HK-2 (cell line): ENCODE results near the gene ZCCHC3.

ENCODE experiments used
- DNase-seq: peaks from one replicate; pipeline ENCODE4 v3.0.0-alpha.2; 2018; ENCODE audit not compliant: unreplicated experiment

Gene ZCCHC3

DNA sequence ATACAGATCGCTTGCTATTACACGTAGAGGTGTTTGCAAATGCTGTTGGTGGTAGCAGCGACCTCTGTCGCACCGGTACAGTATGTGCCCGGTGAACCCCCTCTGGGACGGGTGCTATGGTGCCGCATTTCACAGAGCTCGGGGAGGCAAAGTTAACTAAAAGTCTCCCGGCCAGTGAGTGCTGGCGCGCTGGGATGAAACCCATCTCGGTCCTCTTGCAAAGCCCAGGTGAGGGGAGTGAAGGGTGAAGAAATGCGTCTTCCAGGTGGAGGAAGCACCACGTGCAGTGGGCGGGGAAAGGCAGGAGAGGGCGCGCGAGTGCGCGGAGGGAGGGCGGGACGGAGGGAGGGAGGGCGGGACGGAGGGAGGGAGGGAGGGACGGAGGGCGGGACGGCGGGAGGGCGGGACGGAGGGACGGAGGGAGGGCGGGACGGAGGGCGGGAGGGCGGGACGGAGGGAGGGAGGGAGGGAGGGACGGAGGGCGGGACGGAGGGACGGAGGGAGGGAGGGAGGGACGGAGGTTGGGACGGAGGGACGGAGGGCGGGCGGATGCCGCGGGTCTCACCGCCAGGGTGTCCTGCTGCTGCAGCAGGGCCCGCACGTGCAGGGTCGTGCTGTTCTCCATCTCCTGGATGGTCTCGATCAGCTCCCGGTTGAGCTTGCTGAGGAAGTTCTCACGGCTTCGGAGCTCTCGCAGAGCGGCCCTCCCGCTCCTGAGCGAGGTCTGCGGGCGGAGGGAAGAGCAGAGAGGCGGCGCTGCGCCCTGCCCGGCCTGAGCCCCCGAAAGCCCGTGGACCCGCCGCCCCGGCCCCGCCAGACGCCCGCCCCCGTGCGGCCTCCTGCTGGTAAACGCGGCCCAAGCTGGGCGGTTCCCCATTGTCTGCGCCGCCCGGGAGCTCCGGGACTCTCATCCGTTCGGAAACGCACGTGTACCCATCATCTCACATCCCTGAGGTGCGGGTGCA is 18.5 kb upstream of the ZCCHC3 start:
- no peak for DNase-seq

- no peak for DNase-seq
Measured at GRCh38 chr20:284172-284571, 13.2 kb upstream of the ZCCHC3 start.

DNA sequence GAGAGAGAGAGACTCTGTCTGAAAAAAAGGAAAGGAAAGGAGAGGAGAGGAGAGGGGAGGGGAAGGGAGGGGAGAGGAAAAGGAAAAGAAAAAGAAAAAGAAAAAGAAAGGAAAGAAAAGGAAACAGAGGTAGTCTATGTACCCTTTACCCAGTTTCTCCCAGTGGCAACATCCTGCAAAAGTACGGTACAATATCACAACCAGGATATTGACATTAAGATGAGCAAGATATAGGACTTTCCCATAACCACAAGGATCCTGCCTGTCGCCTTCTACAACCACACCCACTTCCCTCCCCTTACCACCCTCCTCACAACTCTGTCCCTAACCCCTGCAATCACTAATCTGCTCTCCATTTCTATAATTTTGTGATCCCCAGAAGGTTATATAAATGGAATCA is 10.9 kb upstream of the ZCCHC3 start:
- no peak for DNase-seq

DNA sequence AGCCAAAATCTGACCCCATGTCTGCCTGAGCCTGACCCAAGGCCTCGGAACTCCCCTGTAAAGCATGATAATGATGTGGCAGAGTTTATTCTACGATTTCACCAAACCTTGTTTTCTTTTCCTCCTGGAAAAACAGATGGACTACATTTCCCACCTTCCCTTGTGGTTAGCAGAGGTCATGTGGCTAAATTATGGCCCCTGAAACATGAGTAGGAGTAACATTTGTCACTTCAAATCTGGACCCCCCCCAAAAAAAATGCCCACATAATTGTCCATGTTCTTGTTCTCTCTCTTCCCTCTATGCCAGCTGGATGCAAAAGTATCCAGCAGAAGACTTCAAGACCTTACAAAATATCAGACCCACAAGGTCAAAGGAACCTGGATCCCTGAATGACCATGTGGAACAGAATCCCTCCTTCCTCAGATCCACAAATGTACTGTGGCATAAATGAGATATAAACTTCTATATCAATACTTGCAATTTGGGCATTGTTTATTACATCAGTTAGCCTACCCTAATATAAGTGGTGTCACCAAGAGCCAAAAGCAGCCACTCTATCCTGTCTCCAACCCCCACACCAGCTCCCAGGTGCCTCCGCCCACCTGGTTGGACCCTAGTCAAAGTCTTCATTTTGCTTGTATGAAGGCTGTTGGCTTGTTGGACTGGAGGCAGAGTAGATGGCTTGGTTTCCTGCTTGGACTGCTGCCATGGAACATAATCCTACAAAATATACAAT is 8.2 kb upstream of the ZCCHC3 start:
- no peak for DNase-seq

DNA sequence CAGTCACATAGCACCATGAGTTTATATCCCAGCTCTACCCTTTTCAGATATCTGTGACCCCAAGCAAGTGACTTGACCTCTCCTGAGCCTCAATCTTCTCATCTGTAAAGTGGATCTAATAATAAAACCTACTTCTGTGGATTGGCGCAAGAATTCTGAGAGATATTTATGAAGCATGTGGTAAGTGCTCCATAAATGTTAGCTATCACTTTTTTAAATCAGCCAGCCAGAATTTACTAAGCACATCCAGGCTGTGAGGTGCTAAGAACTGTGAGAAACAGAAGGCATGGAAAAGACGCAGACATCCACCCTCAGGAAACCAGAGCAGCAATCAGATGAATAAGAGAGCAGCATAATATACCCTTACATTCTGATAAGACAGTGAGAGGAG is 7.7 kb upstream of the ZCCHC3 start:
- no peak for DNase-seq

DNA sequence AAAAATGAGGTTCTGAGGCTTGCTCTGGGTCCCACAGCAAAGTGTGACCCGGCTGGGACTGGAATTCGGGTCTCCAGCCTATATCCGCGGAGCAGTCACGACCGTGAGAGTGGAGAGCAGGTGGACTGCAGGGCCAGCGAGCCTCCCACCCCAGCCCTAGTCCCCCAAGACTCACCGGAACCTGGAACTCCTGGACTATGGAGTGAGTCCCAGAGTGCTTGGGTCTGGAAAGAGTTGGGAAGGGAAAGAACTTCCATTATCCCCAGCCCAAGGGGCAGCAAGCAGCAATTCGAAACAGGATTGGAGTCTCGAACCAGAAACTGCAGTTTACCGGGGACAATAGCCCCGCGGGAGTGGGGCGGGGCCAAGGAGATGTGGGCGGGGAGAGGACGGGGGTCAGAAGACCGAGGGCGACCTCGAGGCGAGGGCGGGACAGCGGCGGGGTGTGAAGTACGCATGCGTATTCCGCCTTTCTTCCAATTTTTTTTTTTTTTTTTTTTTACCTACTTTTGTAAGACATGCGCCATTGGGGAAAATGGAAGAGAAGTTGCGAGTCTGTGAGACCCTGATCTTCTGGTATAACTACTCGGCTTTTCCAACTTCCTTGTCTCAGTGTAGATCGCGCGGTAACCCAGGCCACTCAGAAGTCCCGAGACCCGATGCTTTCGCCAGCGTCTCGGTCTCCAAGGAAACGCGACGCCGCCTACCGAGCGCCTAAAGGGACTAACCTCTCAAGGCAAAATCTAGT is 7.1 kb upstream of the ZCCHC3 start, which contains the start of gene C20orf96:
C20orf96 (minus strand) TSS at position 667 of the 748 bp plus-strand sequence; CDS start at position 527, 140 bp downstream.
- peak; percentile 90 for DNase-seq

DNA sequence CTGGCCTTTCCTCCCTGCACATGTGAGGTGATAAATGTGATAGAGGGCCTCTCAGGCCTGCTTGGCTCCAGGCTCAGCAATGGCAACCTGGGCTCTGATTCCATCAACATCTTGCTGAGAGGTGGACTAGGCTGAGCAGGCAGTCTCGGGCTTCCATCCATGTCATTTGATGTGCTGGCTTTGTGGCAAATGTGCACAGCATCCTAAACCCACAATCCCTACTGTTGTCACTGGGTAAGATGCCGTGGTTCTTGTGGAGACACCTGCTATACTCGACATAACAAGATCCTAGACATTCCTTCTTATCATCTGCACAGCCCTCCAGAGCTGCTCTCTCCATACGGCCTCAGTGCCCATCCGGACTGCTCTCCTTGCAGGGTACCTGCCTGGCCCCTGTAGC is 2.8 kb upstream of the ZCCHC3 start:
- DNase-seq: no peak

DNA sequence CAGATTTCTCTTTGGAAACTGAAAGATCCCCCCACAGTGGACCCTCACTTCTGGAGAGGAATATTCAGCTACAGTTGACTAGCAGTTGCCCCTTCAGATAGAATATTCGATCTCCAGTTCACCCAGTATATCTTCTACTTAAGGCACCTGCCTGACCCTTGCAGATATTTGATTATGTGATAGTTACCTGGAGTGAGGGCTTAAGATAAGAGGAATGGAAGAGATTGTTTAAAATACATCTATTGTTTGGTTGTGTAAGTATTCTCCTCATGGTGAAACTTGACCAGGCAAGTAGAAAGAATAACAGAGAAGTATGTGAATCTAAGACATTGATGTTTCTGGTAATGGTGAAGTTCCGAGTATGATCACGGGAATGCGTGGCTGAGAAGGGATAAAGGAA is 1.6 kb upstream of the ZCCHC3 start:
- DNase-seq: no peak

DNA sequence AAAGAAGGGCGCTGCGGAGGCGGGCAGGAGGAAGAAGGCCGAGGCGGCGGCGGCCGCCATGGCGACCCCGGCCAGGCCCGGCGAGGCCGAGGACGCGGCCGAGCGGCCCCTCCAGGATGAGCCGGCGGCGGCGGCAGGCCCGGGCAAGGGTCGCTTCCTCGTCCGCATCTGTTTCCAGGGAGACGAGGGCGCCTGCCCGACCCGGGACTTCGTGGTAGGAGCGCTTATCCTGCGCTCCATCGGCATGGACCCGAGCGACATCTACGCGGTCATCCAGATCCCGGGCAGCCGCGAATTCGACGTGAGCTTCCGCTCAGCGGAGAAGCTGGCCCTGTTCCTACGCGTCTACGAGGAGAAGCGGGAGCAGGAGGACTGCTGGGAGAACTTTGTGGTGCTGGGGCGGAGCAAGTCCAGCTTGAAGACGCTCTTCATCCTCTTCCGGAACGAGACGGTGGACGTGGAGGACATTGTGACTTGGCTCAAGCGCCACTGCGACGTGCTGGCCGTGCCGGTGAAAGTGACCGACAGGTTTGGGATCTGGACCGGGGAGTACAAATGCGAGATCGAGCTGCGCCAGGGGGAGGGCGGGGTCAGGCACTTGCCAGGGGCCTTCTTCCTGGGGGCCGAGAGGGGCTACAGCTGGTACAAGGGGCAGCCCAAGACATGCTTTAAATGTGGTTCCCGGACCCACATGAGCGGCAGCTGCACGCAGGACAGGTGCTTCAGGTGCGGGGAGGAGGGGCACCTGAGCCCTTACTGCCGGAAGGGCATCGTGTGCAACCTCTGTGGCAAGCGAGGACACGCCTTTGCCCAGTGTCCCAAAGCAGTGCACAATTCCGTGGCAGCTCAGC is 780 bp downstream of the ZCCHC3 start:
- DNase-seq: peak; percentile 80

GRCh38 chr20:298776-299391 is 1.5 kb downstream of the ZCCHC3 start:
- DNase-seq: no peak

GRCh38 chr20:300345-300990 is 3.1 kb downstream of the ZCCHC3 start:
- DNase-seq: no peak

GRCh38 chr20:301886-302848 is 4.8 kb downstream of the ZCCHC3 start:
- DNase-seq: no peak

- no peak for DNase-seq
Measured at GRCh38 chr20:305745-306144, 8.4 kb downstream of the ZCCHC3 start.

DNA sequence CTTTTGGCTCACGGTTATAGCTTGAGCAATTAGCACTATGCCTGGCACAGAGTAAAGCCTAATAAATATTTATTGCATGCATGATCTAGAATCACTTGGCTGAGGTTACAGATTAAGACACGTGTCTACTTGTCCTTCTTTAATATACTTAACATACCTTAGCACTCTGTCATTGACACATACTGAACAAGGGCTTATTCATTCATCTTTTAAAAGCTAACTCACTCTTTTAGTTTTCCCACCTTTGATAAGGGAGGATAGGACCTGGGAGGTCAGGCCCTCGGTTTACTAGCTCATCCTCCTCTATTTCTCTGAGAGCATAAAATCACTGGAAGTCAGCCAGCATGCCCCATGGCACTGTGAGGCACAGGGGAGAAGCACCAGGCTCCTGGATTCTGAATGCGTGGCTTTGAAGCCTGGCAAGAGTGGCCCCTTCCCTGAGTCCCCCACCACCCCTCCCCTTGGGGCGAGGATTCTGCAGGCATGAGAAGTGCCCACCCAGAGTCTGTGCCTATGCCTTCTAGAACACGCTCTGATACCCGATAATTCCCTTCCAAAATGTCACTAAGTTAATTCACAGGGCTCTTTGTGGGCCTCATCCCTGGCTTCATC is 11.2 kb downstream of the ZCCHC3 start:
- DNase-seq: no peak

DNA sequence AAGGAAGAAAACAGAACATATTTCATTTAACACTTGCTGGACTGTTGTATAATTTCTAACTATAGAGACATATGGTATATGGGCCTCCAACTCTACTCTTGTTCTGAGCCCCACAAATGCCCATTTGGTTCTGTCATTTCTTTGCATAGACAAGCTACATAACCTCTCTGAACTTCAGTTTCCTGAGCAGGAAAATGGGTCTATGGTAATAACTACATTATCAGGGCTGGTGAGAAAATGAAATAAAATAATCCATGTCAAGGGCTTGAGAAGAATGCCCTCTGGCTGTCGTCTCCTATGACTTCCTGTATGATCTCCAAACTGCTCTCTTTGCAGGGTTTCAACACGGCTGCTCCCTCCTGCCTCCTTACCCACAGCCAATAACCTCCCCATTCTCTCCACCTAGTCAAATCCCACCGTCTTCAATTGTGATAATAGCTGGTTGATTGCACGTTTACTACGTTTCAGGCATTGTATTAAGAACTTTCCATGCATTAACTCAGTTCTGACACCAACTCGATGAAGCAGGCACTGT is 12.0 kb downstream of the ZCCHC3 start:
- DNase-seq: peak; percentile 36

GRCh38 chr20:309841-310644 is 12.7 kb downstream of the ZCCHC3 start:
- peak; percentile 99 for DNase-seq

DNA sequence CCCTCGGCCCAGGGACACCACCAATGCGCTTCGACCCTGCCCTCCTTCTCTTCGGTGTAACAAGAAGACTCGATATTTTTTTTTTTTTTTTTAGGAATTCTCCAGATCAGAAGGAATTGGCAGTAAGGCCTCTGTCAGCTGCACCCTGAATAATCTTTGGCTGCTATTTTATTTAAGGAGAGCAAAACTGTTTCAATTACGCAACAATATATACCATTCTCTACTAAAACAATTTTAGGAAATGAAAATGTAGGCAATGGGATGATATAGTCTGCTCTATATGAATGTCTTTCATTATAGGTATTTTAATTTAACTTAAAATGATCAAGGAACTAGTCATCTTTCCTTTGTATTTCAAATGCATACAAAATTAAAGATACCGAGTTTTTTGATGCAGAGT is 13.3 kb downstream of the ZCCHC3 start:
- DNase-seq: no peak
